ENCODE results near the gene KARS1.

Gene KARS1

DNA sequence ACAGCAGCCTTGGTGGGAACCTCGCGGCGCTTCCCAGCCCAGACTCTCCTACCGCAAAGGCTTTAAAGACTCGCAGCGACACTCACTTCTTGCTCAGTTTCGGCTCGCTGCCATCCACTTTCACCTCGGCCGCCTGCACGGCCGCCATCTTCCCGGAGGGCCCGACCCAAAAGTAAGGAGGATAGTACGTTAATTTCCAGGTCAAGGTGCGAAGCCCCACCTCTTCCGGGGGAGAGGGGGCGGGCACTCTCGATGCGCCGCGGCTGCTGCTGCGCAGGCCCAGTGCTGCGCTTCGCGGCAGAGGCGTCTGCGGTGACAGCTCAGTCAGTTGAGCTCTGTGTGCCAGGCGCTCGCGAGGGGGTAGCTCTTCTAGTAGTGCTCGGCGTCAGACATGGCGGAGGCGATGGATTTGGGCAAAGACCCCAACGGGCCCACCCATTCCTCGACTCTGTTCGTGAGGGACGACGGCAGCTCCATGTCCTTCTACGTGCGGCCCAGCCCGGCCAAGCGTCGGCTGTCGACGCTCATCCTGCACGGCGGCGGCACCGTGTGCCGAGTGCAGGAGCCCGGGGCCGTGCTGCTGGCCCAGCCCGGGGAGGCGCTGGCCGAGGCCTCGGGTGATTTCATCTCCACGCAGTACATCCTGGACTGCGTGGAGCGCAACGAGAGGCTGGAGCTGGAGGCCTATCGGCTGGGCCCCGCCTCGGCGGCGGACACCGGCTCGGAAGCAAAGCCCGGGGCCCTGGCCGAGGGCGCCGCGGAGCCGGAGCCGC is at the start of gene KARS1, which contains the start of gene TERF2IP:
Gene KARS1 (minus strand): TSS at position 174 of the 773 bp plus-strand sequence. CDS start 26 bp downstream, at position 148.
Gene TERF2IP (plus strand): TSS at position 282 of the 773 bp plus-strand sequence. CDS start 110 bp downstream, at position 392.
- peak within 1 kb of the TSS; percentile 98 for H3K4me3 Mint-ChIP-seq
- no peaks in the 10 kb centered on the region for H3K27me3 Mint-ChIP-seq (ENCODE audit: low read depth)
- H3K9me3 Mint-ChIP-seq = no peaks in the 10 kb centered on the region
- peak; percentile 96 for DNase-seq (ENCODE audit: low spot score)
- H3K36me3 Mint-ChIP-seq (ENCODE audit: low read depth) = peaks cover 47% of the 10 kb centered on the region
- peak within 1 kb of the TSS; percentile 97 for H3K27ac Mint-ChIP-seq
- H3K4me1 Mint-ChIP-seq (ENCODE audit: low read depth) = peaks cover 35% of the 10 kb centered on the region

DNA sequence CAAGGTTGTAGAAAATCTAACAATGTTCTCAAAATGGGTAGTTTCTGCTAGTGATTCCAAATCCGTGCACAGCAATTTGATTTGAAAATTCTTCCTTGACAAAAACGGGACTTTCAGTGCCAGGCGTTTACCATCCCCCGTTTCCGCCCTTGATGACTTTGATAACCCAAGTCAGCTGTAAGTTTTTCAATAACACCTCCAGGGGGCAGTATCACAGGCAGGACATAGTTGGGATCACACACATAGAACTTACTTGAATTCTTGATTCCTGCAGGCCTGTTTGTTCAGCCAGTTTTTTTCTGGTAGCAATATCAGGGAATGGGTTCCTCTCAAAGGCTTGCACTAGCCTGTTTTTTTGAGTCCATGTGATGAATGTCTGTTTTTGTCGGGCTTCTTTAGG is 48.2 kb upstream of the KARS1 start:
- no peak overlapping the region for H3K27ac Mint-ChIP-seq
- H3K9me3 Mint-ChIP-seq = no peaks in the 10 kb centered on the region
- no peaks in the 10 kb centered on the region for H3K36me3 Mint-ChIP-seq (ENCODE audit: low read depth)
- no peaks in the 10 kb centered on the region for H3K27me3 Mint-ChIP-seq (ENCODE audit: low read depth)
- no peak overlapping the region for H3K4me3 Mint-ChIP-seq
- DNase-seq (ENCODE audit: low spot score) = no peak
- no peaks in the 10 kb centered on the region for H3K4me1 Mint-ChIP-seq (ENCODE audit: low read depth)

DNA sequence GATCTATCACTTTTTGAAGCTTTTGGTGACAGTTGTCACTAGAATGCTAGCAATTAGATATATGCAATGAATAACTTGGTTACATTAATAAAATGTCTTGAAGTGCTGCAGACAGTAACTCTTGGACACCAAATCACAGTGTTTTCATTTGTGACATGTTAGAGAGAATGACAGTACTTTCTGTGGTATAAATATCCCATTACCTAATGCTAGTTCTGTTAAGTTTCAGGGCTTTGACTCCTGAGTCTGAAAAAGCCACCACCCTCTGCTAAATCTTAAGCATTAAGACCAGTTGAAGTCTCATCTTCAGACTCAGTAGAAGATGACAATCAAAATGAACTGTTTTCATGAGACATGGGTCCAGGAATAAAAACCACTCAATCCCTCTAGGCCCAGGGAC is 39.9 kb upstream of the KARS1 start:
- no peaks in the 10 kb centered on the region for H3K27me3 Mint-ChIP-seq (ENCODE audit: low read depth)
- H3K4me3 Mint-ChIP-seq = no peak overlapping the region
- no peaks in the 10 kb centered on the region for H3K4me1 Mint-ChIP-seq (ENCODE audit: low read depth)
- no peak overlapping the region for H3K27ac Mint-ChIP-seq
- no peaks in the 10 kb centered on the region for H3K9me3 Mint-ChIP-seq
- no peak for DNase-seq (ENCODE audit: low spot score)
- no peaks in the 10 kb centered on the region for H3K36me3 Mint-ChIP-seq (ENCODE audit: low read depth)

DNA sequence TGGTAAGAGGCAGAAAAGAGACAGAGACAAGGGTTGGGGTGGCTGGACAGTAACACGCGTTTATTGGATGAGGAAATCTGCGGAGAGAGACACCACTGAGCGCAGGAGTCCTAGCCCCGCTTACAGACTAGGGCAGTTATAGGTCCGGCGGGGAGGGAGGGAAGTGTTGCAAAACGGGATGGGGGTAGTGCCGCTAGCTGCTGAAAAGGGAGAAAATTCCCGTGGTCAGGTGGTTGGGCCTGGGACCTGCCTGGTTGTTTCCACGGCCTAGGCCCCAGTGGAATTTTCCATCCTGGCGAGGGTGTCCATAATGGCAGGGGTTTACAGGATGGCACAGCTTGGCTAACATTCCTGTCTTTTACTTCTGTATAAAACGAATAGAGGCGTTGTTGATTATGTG is 34.8 kb upstream of the KARS1 start:
- Mint-ChIP-seq H3K36me3 (ENCODE audit: low read depth) (no peaks in the 10 kb centered on the region), H3K27ac (no peak overlapping the region), H3K4me1 (ENCODE audit: low read depth) (no peaks in the 10 kb centered on the region)

DNA sequence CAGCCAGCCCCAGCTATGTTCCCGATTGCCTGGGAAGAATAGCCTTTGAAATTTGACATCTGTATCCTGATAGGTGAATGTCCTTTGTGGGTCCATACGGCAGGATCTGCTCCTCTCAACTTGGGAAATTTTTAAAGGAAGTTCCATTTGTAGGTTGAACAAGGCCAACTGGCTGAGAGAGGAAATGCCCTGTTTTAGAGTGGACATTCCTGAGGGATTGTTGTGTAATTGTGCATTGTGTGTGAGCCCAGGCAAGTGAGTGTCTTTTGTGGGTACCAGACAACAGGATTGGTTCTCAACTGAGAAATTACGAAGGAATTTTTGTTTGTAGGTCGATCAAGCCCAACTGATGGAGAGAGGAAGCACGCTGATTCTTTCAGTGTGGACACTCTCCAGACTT is 31.9 kb upstream of the KARS1 start:
- no peak for DNase-seq (ENCODE audit: low spot score)
- H3K36me3 Mint-ChIP-seq (ENCODE audit: low read depth) = no peaks in the 10 kb centered on the region
- H3K9me3 Mint-ChIP-seq = no peaks in the 10 kb centered on the region
- H3K4me1 Mint-ChIP-seq (ENCODE audit: low read depth) = no peaks in the 10 kb centered on the region
- no peak overlapping the region for H3K27ac Mint-ChIP-seq
- H3K4me3 Mint-ChIP-seq = no peak overlapping the region
- H3K27me3 Mint-ChIP-seq (ENCODE audit: low read depth) = no peaks in the 10 kb centered on the region

More for the DNA sequence above, 34.8 kb upstream of the KARS1 start:
- no peak overlapping the region for H3K4me3 Mint-ChIP-seq
- H3K9me3 Mint-ChIP-seq = no peaks in the 10 kb centered on the region
- no peaks in the 10 kb centered on the region for H3K27me3 Mint-ChIP-seq (ENCODE audit: low read depth)
- no peak for DNase-seq (ENCODE audit: low spot score)

DNA sequence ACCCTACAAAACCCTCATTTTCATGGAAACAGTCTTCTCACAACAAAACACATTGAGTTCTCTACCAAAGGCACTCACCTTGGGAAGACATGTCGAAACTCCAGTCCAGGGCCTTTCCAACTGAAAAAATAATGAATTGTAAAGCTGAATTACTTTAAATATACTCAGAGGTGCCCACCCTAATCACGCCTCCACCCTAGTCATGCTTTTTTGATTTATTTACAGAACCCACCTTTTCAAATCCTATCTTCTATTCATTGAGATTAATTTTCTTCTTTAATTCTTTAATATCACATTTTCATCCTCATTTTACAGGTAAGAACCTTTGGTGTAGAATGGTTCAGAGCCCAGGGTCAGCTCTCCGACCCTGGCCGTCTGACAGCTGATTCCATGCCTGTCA is 29.4 kb upstream of the KARS1 start, which contains the start of gene CPHXL2:
Gene CPHXL2 (minus strand): TSS at position 101 of the 400 bp plus-strand sequence. CDS start 10 bp downstream, at position 91.
- no peak within 1 kb of the TSS for H3K27ac Mint-ChIP-seq
- H3K9me3 Mint-ChIP-seq = no peaks in the 10 kb centered on the region
- no peaks in the 10 kb centered on the region for H3K36me3 Mint-ChIP-seq (ENCODE audit: low read depth)
- H3K4me1 Mint-ChIP-seq (ENCODE audit: low read depth) = no peaks in the 10 kb centered on the region
- H3K27me3 Mint-ChIP-seq (ENCODE audit: low read depth) = no peaks in the 10 kb centered on the region
- DNase-seq (ENCODE audit: low spot score) = no peak
- H3K4me3 Mint-ChIP-seq = no peak within 1 kb of the TSS

DNA sequence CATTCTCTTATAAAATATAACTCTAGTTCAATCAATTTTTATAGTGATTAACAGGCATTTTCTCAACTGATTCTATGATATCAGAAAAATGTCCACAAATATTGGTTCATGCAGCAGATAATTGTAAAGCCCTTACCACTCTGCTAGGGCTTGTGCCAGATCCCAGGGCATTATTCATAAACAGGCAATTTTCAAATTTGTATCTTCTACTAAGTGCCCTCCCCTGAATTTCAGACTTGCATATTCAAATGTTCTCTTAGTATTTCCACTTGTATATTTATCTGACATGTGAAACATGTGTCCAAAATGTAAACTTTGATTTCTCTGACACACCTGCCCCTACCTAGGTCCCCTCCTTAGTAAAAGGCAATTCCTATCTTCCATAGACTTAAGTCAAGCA is 20.0 kb upstream of the KARS1 start:
- Mint-ChIP-seq H3K27ac (no peak overlapping the region), H3K27me3 (ENCODE audit: low read depth) (no peaks in the 10 kb centered on the region), H3K36me3 (ENCODE audit: low read depth) (no peaks in the 10 kb centered on the region), H3K9me3 (no peaks in the 10 kb centered on the region), H3K4me1 (ENCODE audit: low read depth) (no peaks in the 10 kb centered on the region), H3K4me3 (no peak overlapping the region)
- DNase-seq (ENCODE audit: low spot score) = no peak

DNA sequence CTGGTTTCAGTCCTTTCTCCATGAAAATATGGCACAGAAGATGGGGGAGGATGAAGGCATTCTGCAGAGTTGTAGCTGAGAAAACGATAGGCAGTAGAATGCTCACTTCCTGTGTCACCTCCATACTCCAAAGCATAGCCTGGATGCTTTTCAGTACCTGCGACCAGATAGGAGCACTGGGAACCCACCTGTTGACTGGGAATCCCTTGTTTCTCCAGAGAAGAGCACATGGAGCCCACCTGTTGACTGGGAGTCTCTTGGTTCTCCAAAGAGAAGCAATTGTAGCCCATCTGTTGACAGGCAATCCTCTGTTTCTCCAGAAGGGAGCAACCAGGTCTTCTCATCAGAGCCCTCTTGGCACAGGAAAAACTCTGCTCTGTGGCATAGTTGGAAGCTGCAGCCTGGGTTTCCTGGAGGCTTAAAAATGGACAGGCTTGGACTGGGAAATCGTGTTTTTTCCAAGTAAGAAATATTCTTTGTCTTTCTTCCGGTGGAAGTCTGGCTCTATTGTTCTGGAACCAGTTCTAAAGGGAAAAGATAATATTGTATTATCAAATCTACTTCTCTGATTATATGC is 13.3 kb upstream of the KARS1 start:
- no peak for DNase-seq (ENCODE audit: low spot score)
- H3K9me3 Mint-ChIP-seq = no peaks in the 10 kb centered on the region
- H3K36me3 Mint-ChIP-seq (ENCODE audit: low read depth) = peaks cover 27% of the 10 kb centered on the region
- no peaks in the 10 kb centered on the region for H3K4me1 Mint-ChIP-seq (ENCODE audit: low read depth)
- no peak overlapping the region for H3K4me3 Mint-ChIP-seq
- H3K27me3 Mint-ChIP-seq (ENCODE audit: low read depth) = no peaks in the 10 kb centered on the region
- no peak overlapping the region for H3K27ac Mint-ChIP-seq

DNA sequence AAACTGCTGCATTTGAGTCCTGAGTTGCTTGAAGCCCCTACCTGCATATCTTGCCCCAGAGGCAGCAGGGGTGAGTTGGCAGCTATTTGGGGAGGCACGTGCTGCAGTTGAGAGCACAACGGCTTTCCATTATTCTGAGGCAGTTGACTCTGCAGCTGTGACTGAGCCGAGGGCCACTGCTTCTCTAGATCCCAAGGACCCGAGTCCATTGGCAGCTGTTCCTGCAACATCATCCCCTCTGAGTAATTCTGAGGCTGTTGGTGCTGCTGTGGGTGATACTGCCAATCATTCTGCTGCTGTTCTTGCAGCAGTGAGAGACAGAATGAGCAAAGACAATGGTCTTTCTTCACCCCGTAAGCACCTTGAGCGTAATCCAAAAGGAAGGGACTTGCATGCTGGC is 12.9 kb upstream of the KARS1 start:
- no peak for DNase-seq (ENCODE audit: low spot score)
- H3K27ac Mint-ChIP-seq = no peak overlapping the region
- H3K36me3 Mint-ChIP-seq (ENCODE audit: low read depth) = peaks cover 32% of the 10 kb centered on the region

DNA sequence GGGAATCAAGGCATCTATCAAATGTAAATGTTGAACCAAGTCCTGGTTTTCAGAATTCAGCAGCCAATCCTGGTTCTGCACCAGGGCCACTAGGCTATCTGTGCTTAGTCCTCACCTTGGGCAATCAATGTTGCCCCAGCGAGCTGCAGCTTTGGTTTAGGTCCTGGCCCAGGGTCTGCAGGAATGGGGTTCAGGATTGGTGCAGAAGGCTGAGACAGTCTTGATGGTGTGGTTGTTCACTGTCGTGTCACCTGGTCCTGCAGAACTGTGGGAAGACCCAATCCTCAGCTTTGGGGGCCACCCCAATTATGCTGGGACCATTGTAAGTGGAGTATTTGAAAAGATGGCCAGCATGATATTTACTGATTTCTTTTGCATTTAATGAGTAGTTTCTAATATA is 10.7 kb upstream of the KARS1 start:
- DNase-seq (ENCODE audit: low spot score) = no peak
- Mint-ChIP-seq H3K27ac (no peak overlapping the region), H3K4me3 (no peak overlapping the region), H3K27me3 (ENCODE audit: low read depth) (no peaks in the 10 kb centered on the region), H3K36me3 (ENCODE audit: low read depth) (peaks cover 47% of the 10 kb centered on the region), H3K4me1 (ENCODE audit: low read depth) (peaks cover 5% of the 10 kb centered on the region), H3K9me3 (no peaks in the 10 kb centered on the region)

More for the DNA sequence above, 12.9 kb upstream of the KARS1 start:
- Mint-ChIP-seq H3K27me3 (ENCODE audit: low read depth) (no peaks in the 10 kb centered on the region), H3K9me3 (no peaks in the 10 kb centered on the region), H3K4me3 (no peak overlapping the region), H3K4me1 (ENCODE audit: low read depth) (no peaks in the 10 kb centered on the region)

DNA sequence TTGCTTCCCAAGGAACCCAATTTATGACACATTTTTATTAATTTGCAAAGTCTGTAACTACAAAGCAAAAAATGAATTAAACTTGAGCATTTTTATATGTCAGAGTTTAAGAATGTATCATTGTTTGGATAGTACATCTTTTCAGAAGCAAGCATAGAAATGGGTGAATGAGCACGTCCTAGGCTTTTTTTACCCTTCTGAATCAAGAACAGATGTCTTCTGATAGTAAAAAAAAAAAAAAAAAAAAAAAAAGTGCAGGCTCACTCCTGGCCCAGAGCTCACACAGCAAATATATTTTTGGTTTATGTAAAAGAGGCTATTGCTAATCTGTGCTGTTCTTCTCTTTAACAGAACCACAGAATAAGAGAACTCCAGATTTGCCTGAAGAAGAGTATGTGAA is 6.5 kb upstream of the KARS1 start:
- Mint-ChIP-seq H3K27ac (peak overlapping the region; percentile 43), H3K9me3 (no peaks in the 10 kb centered on the region), H3K4me1 (ENCODE audit: low read depth) (peaks cover 32% of the 10 kb centered on the region), H3K4me3 (no peak overlapping the region), H3K27me3 (ENCODE audit: low read depth) (no peaks in the 10 kb centered on the region), H3K36me3 (ENCODE audit: low read depth) (peaks cover 61% of the 10 kb centered on the region)
- DNase-seq (ENCODE audit: low spot score) = no peak

DNA sequence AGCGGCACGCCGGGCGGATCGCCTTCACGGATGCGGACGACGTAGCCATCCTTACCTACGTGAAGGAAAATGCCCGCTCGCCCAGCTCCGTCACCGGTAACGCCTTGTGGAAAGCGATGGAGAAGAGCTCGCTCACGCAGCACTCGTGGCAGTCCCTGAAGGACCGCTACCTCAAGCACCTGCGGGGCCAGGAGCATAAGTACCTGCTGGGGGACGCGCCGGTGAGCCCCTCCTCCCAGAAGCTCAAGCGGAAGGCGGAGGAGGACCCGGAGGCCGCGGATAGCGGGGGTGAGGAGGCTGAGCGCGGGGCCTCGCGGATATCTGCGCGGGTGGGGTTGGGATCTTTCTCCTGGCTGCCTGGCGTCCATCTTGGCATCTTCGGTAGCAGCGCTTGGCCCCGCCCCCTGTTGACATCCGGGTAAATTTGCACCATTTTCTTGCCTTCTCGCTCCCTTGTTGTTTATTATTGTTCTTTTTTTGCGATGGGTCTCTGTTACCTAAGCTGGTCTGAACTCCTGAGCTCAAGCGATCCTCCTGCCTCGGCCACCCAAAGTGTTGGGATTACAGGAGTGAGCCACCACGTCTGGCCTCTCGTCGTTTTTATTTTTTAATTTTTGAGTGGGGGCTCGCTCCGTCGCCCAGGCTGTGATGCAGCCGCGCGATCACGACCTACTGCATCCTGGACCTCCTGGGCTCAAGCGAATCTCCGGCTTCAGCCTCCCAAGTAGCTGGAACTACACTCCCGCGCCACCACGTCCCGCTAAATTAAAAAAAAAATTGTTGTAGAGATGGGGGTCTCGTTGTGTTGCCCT is 1.0 kb upstream of the KARS1 start:
- Mint-ChIP-seq H3K36me3 (ENCODE audit: low read depth) (peaks cover 46% of the 10 kb centered on the region), H3K4me1 (ENCODE audit: low read depth) (peaks cover 42% of the 10 kb centered on the region), H3K4me3 (peak overlapping the region; percentile 93), H3K9me3 (no peaks in the 10 kb centered on the region), H3K27me3 (ENCODE audit: low read depth) (no peaks in the 10 kb centered on the region), H3K27ac (peak overlapping the region; percentile 97)
- peak; percentile 83 for DNase-seq (ENCODE audit: low spot score)

DNA sequence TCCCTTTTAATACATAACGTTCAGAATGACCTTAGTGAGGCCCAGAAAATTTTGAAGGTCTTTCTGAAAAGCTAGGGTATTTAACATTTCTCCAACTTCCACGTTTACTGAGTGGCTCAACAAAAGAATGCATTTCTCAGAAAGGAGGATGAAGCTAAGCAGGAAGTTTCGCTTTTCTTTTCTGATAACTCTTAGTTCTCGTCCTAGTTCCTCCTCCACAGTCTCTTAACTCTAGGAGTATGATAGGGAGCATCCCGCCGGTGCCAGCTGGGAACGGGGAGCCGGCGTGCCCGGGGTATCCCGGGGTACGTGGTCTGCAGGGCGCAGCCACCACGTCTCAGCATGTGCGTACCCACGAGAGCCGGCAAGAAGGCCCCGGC is 363 bp downstream of the KARS1 start:
- DNase-seq (ENCODE audit: low spot score) = no peak
- Mint-ChIP-seq H3K27me3 (ENCODE audit: low read depth) (no peaks in the 10 kb centered on the region), H3K36me3 (ENCODE audit: low read depth) (peaks cover 46% of the 10 kb centered on the region), H3K4me1 (ENCODE audit: low read depth) (peaks cover 31% of the 10 kb centered on the region), H3K9me3 (no peaks in the 10 kb centered on the region), H3K4me3 (peak overlapping the region; percentile 98), H3K27ac (peak overlapping the region; percentile 97)
